NB4 (cell line): Measurements from ENCODE around the gene HMG20A.

ENCODE experiments used
- CTCF ChIP-seq: IDR thresholded peaks from one replicate; pipeline ENCODE4 v1.5.1; 2012; ENCODE audit warnings: low read depth, low read length
- MAX ChIP-seq: IDR thresholded peaks from 2 replicates; pipeline ENCODE4 v1.6.1; 2011; ENCODE audit warnings: low read depth, low read length
- POLR2A ChIP-seq: IDR thresholded peaks from 2 replicates; pipeline ENCODE4 v1.6.1; 2011; ENCODE audit warnings: mild to moderate bottlenecking; ENCODE audit not compliant: insufficient read length; ENCODE audit errors: extremely low read depth

DNA sequence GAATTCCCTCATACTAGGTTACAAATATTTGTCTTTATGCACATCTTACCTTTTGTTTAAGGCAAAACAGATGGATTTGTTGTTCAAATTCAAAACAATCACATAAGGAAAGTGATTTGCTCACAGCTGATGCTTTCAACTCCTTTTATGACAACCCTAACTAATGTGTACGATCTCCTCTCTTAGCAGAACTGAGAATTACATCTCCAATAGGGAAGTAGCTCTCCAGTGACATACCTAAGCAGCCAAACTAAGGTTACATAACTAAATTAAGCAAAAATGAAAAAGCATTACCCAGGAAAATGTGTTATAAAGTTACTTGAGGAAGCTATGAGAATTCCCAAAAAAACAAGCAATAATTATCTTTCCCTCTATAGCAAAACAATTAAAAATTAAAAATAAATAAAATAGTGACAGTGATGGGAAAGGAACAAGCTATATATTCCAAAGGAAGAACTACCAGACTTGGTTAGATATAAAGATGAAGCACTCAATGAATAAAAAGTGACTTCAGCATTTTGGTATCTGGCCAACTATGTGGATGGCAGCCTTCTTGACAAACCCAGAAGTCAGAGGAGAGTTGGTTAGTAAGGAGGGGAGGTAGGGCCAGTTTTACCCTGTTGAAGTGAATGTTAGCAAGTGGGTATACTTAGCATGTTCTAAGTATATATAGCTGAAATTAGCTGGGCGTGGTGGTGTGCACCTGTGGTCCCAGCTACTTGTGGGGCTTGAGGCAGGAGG, 33.2 kb upstream of the HMG20A start:
- TF ChIP-seq MAX: no peak
- TF ChIP-seq CTCF: no peak
- TF ChIP-seq POLR2A: no peak
